ENCODE measurements around the gene XPC.
"Not testable (repeated sequence)": the region's sequence is repeated elsewhere in the genome, so short reads cannot be mapped to it uniquely, and the experiment has no call there.

XPC gene

GRCh38 chr3:14133188-14133800, 45.1 kb downstream of the XPC start:
- no peak for DNase-seq (ENCODE audit: low read depth in 2 of 2)

DNA sequence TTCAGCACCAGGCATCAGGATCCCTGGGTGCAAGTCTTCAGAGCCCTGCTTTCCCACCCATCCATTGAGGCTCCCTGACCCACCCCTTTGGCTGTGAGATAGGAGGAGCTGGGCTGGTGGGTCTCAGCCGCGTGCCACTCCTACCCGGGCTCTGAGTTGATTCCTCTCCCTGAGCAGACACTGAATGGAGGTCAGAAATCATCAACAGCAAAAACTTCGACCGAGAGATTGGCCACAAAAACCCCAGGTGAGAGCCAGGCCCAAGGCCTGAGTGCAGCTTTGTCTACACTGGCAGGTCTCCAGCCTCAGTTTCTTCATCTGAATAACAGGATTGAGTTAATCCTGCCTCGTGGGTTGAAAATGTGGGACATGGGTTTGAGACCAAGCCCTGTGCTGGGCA, 45.7 kb downstream of the XPC start:
- no peak for DNase-seq (ENCODE audit: low read depth in 2 of 2)

- no peak for DNase-seq (ENCODE audit: low read depth in 2 of 2)
Observed at GRCh38 chr3:14132120-14132519, 46.3 kb downstream of the XPC start.

DNA sequence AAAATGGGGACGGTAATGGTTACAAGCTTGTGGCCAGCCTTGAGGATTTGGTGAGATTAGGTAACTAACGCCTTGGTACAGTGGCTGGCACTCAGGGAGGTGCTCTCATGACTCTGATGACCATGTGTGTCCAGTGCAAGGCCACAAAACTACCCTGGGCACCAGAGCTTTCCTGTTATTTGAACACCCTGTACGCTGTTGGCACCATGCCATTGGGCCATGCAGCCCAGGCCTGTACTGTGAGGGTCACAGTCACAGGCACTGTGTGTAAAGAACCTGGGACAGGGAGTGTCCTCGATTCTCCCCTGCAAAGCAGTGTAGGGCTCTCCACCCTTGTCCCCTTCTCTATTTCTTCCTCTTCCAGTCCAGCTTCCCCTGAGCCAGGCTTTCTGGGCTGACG, 47.3 kb downstream of the XPC start:
- no peak for DNase-seq (ENCODE audit: low read depth in 2 of 2)

GRCh38 chr3:14130707-14131106, 47.7 kb downstream of the XPC start:
- DNase-seq (ENCODE audit: low read depth in 2 of 2), result no peak

GRCh38 chr3:14130230-14130629, 48.2 kb downstream of the XPC start:
- DNase-seq (ENCODE audit: low read depth in 2 of 2), result no peak

DNA sequence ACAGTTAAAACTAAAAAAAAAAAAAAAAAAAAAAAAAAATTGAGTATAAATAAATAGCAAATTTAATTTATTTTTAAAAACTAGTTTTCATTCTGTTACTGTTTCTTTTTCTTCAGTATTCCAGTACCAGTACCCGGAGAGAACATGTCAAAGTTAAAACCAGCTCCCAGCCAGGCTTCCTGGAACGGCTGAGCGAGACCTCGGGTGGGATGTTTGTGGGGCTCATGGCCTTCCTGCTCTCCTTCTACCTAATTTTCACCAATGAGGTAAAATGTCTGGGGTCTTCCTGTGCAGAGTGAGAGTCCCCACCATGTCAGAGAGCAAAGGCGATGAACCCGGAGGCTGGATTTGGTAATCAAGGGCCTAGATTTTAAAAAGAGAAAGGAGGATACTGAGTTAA, 49.1 kb downstream of the XPC start:
- DNase-seq (ENCODE audit: low read depth in 2 of 2), result no peak

- no peak for DNase-seq (ENCODE audit: low read depth in 2 of 2)
Observed at GRCh38 chr3:14128724-14129123, 49.7 kb downstream of the XPC start.

DNA sequence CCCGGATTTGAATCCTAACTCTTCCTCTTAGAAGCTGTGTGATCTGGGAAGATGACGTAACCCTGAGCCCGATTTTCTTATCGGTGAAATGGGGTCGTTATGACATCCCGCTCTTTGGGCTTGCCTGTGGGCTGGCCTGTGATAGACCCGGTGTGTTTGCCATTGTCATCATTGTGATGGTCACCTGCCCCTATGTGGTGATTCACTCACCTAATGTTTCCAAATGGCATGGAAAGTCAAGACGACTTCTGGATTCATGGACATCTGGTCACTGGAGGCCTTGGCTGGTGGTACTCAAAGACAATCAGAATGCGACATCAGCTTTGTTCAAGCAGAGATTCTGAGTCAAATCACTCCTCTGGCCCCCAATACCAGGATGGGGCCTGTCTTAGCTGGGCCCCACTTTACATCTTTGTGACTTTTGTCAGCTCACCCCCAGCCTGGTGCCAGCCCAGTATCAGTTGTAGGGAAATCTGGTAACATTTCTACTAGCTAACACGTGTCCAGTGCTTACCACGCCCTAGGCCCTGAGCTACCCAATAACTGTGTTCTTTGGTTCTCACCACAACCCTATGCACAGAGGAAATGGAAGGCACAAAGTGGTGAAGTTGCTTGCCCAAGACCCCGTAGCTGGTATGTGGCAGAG, 50.8 kb downstream of the XPC start:
- DNase-seq (ENCODE audit: low read depth in 2 of 2), result no peak

- no peak for DNase-seq (ENCODE audit: low read depth in 2 of 2)
Observed at GRCh38 chr3:14126887-14127505, 51.4 kb downstream of the XPC start.

DNA sequence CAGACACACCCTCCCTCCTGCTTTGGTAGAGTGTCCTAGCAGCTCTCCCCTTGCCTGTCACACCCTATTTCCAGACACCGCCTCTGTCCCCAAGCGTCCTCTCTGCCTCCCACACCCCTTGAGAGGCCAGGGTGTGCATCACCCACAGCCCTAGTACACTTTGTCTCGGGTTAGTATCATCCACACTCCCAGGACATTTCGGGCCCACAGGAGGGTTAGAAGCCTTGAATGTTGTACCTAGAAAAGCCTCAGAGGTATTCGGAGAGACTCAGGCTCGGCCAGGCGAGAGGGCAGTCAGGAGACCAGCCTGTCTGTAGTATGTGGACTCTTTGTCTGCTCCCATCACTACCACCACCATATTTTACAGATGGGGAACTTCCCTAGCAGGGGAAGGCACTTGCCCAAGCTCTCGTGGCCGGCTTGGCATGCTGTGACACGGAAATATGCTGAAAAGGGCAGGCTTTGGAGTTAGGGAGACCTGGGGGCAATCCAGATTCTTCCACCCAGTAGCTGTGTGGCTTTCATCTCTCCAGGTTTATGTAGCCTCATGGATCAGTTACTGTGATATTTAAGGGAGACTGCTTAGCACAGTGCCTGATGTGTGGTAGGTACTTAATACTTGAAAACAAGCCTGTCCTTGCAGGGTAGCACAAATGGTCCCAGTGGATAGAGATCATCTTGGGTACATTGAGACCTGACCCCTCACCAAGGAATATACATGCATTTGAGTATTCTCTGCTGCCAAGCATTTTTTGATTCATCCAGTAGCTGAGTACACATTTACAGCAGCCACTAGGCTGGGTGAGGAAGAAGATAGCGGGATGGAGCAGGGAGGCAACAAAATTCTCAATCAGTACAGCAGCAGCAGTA, 52.1 kb downstream of the XPC start:
- DNase-seq (ENCODE audit: low read depth in 2 of 2), result no peak

- peak; percentile 49 to 52 for DNase-seq (ENCODE audit: low read depth in 2 of 2)
Observed at GRCh38 chr3:14125193-14126016, 53.0 kb downstream of the XPC start.

- peak; percentile 94 to 96 for DNase-seq (ENCODE audit: low read depth in 2 of 2)
Observed at GRCh38 chr3:14124615-14125192, 53.7 kb downstream of the XPC start, which contains the start of the genes CHCHD4 and TMEM43. Gene CHCHD4, minus strand, starts transcription at chr3:14124870. Its CDS starts 194 bp downstream, at chr3:14124676. Gene TMEM43, plus strand, starts transcription at chr3:14125052. Its CDS starts 142 bp downstream, at chr3:14125194.

- peak; percentile 45 to 63 for DNase-seq (ENCODE audit: low read depth in 2 of 2)
Observed at GRCh38 chr3:14124223-14124614, 54.2 kb downstream of the XPC start.

- DNase-seq (ENCODE audit: low read depth in 2 of 2), result no peak
Observed at GRCh38 chr3:14123308-14124222, 54.8 kb downstream of the XPC start.

- no peak for DNase-seq (ENCODE audit: low read depth in 2 of 2)
Observed at GRCh38 chr3:14122301-14122700, 56.1 kb downstream of the XPC start.

GRCh38 chr3:14121859-14122258, 56.5 kb downstream of the XPC start:
- no peak for DNase-seq (ENCODE audit: low read depth in 2 of 2)

GRCh38 chr3:14120921-14121448, 57.4 kb downstream of the XPC start:
- DNase-seq (ENCODE audit: low read depth in 2 of 2), result not testable (repeated sequence)

DNA sequence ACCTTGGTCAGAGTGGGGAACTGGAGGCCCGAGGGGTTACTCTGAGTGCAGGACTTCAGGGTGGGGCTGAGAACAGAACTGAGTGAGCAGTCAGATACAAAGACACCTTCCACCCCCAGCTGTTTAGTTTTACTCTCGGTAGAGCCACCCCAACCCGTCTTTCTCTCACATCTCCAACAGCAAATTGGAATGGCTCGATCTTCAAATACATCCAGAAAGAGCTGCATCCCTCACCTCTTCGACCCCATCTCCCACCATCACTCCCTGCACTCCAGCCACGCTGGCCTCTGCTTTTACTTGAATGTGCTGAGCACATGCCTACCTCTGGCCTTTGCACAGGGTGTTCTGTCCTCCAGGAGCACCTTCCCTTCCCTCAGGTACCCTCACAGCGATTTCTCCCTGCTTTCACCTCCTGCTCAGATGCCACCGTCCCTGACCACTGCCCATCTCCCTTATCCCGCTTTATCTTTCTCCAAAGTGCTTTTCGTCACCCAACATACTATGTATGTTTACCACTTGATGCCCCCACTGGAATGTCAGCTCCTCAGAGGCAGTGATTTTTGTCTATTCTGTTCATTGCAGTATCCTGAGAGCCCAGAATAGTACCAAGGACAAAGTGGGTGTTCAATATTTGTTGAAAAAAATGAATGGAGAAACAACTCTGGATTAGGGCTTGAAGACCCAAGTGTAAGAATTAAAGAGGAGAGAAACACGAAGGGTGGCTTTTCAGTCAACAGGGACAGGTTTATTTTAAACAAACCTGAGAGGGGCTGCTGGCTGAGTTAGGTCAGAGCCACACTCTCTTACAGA, 58.1 kb downstream of the XPC start:
- DNase-seq (ENCODE audit: low read depth in 2 of 2), result no peak
